HL-60 (cell line): ENCODE data around the gene FAM83B.
"Not testable (repeated sequence)": the region's sequence is repeated elsewhere in the genome, so short reads cannot be mapped to it uniquely, and the experiment has no call there.

Experiments
- DNase-seq, 2 experiments: peaks; one replicate each; pipeline ENCODE4 v3.0.0-alpha.2; 2010 to 2020; ENCODE audit warnings: low read depth in 1 of 2, low spot score in 1 of 2
- H3K27ac ChIP-seq: fragments of 250-450 bp; sonication (Bioruptor Pico); replicated peaks from 2 replicates; pipeline ENCODE4 v1.5.1; 2020; ENCODE audit warnings: mild to moderate bottlenecking, moderate library complexity
- H3K27me3 ChIP-seq: fragments of 250-450 bp; sonication (Bioruptor Pico); 2 replicates; pipeline ENCODE4 v1.5.1; 2021; ENCODE audit warnings: mild to moderate bottlenecking, moderate library complexity; ENCODE audit not compliant: insufficient read depth, poor library complexity, severe bottlenecking
- H3K4me3 ChIP-seq: replicated peaks from 2 replicates; pipeline ENCODE4 v1.5.1; 2011; ENCODE audit warnings: mild to moderate bottlenecking, control low read depth, low read length; ENCODE audit not compliant: insufficient read depth
- CTCF ChIP-seq: IDR thresholded peaks from one replicate; pipeline ENCODE4 v1.5.1; 2011; ENCODE audit warnings: low read length, control low read depth, inconsistent platforms; ENCODE audit not compliant: insufficient read depth
- GABPA ChIP-seq: IDR thresholded peaks from 2 replicates; pipeline ENCODE4 v1.6.1; 2012; ENCODE audit warnings: low read depth
- POLR2AphosphoS5 ChIP-seq: IDR thresholded peaks from 2 replicates; pipeline ENCODE4 v1.6.1; 2012; ENCODE audit warnings: low read depth
- SPI1 ChIP-seq: IDR thresholded peaks from 2 replicates; pipeline ENCODE4 v1.6.1; 2012; ENCODE audit warnings: low read depth, mild to moderate bottlenecking, borderline replicate concordance
- TF ChIP-seq, protein P1 (sequence below): IDR thresholded peaks from 2 replicates; pipeline ENCODE4 v1.6.1; 2012; ENCODE audit warnings: low read depth; ENCODE audit not compliant: insufficient replicate concordance

FAM83B gene

GRCh38 chr6:54958446-54958845, 111.9 kb downstream of the FAM83B start:
- H3K4me3 ChIP-seq: no peak overlapping the region

DNA sequence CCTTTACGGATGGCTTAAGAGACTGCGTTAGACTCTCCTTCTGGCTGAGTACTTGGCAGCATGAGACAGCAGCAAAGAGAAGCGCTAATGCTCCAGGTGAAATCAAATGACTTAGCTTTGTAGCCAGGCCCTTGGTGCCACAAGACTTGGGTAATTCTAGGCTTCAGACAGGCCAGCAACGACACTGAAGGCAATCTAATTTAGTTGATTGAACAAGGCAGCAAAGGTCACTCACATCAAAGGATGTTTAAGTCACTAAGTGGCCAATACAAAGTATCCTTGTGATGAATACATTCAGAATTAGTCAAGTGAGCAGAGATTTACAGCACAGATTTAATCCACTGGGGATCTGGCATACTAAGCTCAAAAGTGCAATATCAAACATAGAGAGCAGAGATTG, 113.2 kb downstream of the FAM83B start:
- H3K27ac ChIP-seq: no peak overlapping the region
- TF ChIP-seq POLR2AphosphoS5: no peak
- TF ChIP-seq SPI1: no peak
- TF ChIP-seq, protein P1, sequence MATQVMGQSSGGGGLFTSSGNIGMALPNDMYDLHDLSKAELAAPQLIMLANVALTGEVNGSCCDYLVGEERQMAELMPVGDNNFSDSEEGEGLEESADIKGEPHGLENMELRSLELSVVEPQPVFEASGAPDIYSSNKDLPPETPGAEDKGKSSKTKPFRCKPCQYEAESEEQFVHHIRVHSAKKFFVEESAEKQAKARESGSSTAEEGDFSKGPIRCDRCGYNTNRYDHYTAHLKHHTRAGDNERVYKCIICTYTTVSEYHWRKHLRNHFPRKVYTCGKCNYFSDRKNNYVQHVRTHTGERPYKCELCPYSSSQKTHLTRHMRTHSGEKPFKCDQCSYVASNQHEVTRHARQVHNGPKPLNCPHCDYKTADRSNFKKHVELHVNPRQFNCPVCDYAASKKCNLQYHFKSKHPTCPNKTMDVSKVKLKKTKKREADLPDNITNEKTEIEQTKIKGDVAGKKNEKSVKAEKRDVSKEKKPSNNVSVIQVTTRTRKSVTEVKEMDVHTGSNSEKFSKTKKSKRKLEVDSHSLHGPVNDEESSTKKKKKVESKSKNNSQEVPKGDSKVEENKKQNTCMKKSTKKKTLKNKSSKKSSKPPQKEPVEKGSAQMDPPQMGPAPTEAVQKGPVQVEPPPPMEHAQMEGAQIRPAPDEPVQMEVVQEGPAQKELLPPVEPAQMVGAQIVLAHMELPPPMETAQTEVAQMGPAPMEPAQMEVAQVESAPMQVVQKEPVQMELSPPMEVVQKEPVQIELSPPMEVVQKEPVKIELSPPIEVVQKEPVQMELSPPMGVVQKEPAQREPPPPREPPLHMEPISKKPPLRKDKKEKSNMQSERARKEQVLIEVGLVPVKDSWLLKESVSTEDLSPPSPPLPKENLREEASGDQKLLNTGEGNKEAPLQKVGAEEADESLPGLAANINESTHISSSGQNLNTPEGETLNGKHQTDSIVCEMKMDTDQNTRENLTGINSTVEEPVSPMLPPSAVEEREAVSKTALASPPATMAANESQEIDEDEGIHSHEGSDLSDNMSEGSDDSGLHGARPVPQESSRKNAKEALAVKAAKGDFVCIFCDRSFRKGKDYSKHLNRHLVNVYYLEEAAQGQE: no peak
- TF ChIP-seq GABPA: no peak
- TF ChIP-seq CTCF: no peak
- no peaks in the 10 kb centered on the region for H3K27me3 ChIP-seq
- DNase-seq: no peak
- H3K4me3 ChIP-seq: no peak overlapping the region

More at GRCh38 chr6:54958446-54958845, 111.9 kb downstream of the FAM83B start:
- H3K27me3 ChIP-seq: no peaks in the 10 kb centered on the region
- TF ChIP-seq POLR2AphosphoS5: no peak
- no peak for TF ChIP-seq SPI1
- TF ChIP-seq, protein P1: no peak
- no peak for TF ChIP-seq CTCF
- TF ChIP-seq GABPA: no peak
- H3K27ac ChIP-seq: no peak overlapping the region
- DNase-seq: no peak

GRCh38 chr6:54961372-54961771, 114.8 kb downstream of the FAM83B start:
- not testable (repeated sequence) for H3K27me3 ChIP-seq, H3K4me3 ChIP-seq, H3K27ac ChIP-seq, DNase-seq

DNA sequence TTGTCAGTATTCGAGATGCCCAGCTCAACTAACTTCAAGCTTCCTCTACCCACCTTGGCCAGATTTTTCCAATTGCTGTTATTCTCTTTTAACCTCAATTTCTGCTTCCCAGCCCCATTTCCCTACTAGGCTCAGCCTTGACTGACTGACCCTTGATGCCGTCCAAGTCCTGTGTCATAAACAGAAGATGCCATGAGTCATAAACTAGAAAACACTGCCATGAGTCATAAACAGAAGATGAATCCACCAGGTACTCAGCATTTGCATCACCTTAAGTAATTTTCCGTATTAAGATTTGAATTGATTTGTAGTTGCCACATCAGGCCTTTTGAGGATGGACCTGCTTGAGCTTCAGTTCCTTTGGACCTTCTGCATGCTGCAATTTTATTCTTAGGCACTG, 123.8 kb downstream of the FAM83B start:
- no peak overlapping the region for H3K27ac ChIP-seq
- TF ChIP-seq, protein P1: no peak
- no peak for TF ChIP-seq POLR2AphosphoS5
- TF ChIP-seq GABPA: no peak
- TF ChIP-seq CTCF: no peak
- no peak for TF ChIP-seq SPI1
- no peak overlapping the region for H3K4me3 ChIP-seq
- no peaks in the 10 kb centered on the region for H3K27me3 ChIP-seq
- no peak for DNase-seq
